Measurements from ENCODE around the gene AP5Z1.

Gene AP5Z1

GRCh38 chr7:4819560-4820404, 44.4 kb downstream of the AP5Z1 start:
- H3K4me3 ChIP-seq (ENCODE audit: low read depth, low read length): no peak overlapping the region

GRCh38 chr7:4820405-4820966, 45.1 kb downstream of the AP5Z1 start:
- no peak overlapping the region for H3K4me3 ChIP-seq (ENCODE audit: low read depth, low read length)

GRCh38 chr7:4820967-4821471, 45.6 kb downstream of the AP5Z1 start:
- H3K4me3 ChIP-seq (ENCODE audit: low read depth, low read length): no peak overlapping the region

- no peak overlapping the region for H3K4me3 ChIP-seq (ENCODE audit: low read depth, low read length)
Observed at GRCh38 chr7:4822677-4823076, 47.3 kb downstream of the AP5Z1 start.

- H3K4me3 ChIP-seq (ENCODE audit: low read depth, low read length): no peak overlapping the region
Observed at GRCh38 chr7:4823441-4824119, 48.2 kb downstream of the AP5Z1 start.

GRCh38 chr7:4824120-4824775, 48.8 kb downstream of the AP5Z1 start:
- H3K4me3 ChIP-seq (ENCODE audit: low read depth, low read length): no peak overlapping the region

- no peak overlapping the region for H3K4me3 ChIP-seq (ENCODE audit: low read depth, low read length)
Observed at GRCh38 chr7:4825081-4825480, 49.7 kb downstream of the AP5Z1 start.

- H3K4me3 ChIP-seq (ENCODE audit: low read depth, low read length): no peak overlapping the region
Observed at GRCh38 chr7:4828720-4829383, 53.4 kb downstream of the AP5Z1 start.

GRCh38 chr7:4830176-4830575, 54.8 kb downstream of the AP5Z1 start:
- H3K4me3 ChIP-seq (ENCODE audit: low read depth, low read length): no peak overlapping the region

GRCh38 chr7:4831723-4832495, 56.5 kb downstream of the AP5Z1 start:
- H3K4me3 ChIP-seq (ENCODE audit: low read depth, low read length): no peak overlapping the region

GRCh38 chr7:4832711-4833110, 57.3 kb downstream of the AP5Z1 start:
- H3K4me3 ChIP-seq (ENCODE audit: low read depth, low read length): no peak overlapping the region

GRCh38 chr7:4833176-4833575, 57.8 kb downstream of the AP5Z1 start:
- no peak overlapping the region for H3K4me3 ChIP-seq (ENCODE audit: low read depth, low read length)

- H3K4me3 ChIP-seq (ENCODE audit: low read depth, low read length): no peak overlapping the region
Observed at GRCh38 chr7:4833691-4834600, 58.5 kb downstream of the AP5Z1 start.

- no peak overlapping the region for H3K4me3 ChIP-seq (ENCODE audit: low read depth, low read length)
Observed at GRCh38 chr7:4834601-4835397, 59.4 kb downstream of the AP5Z1 start.

GRCh38 chr7:4835398-4836205, 60.2 kb downstream of the AP5Z1 start:
- no peak overlapping the region for H3K4me3 ChIP-seq (ENCODE audit: low read depth, low read length)

GRCh38 chr7:4836206-4836661, 60.8 kb downstream of the AP5Z1 start:
- no peak overlapping the region for H3K4me3 ChIP-seq (ENCODE audit: low read depth, low read length)

Measured in iPS-11a (cell line).